GM06990 (cell line): ENCODE measurements around the gene IL33.

Source experiments
- DNase-seq: peaks from one replicate; pipeline ENCODE4 v3.0.0-alpha.2; 2011; ENCODE audit not compliant: insufficient read length; ENCODE audit errors: extremely low read depth
- H3K27me3 ChIP-seq: replicated peaks from 2 replicates; pipeline ENCODE4 v1.6.0; 2011; ENCODE audit warnings: low read length; ENCODE audit not compliant: control insufficient read depth, insufficient read depth
- H3K36me3 ChIP-seq: 2 replicates; pipeline ENCODE4 v1.5.1; 2011; ENCODE audit warnings: low read length; ENCODE audit not compliant: control insufficient read depth, insufficient read depth
- H3K4me3 ChIP-seq: replicated peaks from 2 replicates; pipeline ENCODE4 v1.5.1; 2011; ENCODE audit warnings: low read depth, mild to moderate bottlenecking, control low read depth, low read length
- TF ChIP-seq, protein P1 (sequence below): IDR thresholded peaks from 2 replicates; pipeline ENCODE4 v1.5.1; 2011; ENCODE audit warnings: low read length, control low read depth, mild to moderate bottlenecking, inconsistent platforms; ENCODE audit not compliant: insufficient read depth, poor library complexity, severe bottlenecking

The IL33 gene

DNA sequence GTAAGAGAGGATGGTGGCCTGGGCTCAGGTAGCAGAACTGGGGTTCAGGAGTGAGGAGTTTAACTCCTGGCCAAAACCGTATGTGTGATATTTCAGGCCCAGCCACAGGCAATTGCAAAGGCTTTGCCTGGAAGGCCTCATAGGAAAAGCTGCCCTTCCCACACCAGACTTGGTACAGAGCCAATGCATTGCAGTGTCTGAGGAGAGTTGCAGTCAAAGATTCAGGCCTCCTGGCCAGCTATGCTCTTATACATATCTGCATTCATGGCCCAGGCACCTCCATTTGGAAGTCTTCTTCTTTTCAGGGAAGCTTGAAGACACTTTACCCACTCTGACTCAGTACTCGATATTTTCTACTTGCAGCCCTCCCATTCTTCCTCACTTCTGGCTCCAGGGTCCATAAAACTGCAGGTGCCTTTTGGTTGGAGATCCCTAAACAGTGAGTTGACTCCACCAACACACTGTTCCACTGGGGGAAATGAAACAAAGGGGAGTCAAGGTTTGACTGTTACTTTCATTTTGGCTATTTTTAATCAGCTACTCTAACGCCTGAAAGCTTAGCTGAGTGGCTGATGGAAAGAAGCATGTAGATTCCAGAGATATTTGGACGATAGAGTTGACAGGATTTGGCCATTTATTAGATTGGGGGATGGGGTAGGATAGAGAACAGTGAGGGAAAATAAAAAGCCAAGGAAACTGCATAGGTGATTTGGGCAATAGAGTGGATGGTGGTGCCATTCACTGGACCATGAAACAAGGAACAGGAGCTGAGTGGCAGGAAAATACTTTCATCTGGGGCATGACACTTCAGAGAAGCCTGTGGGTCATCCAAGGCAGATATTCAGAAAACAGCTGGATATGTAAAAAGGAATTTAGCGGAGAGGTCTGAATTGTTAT lies 30.6 kb upstream of the IL33 start:
- DNase-seq = peak; percentile 50
- peak overlapping the region; percentile 3; the same call in 1 of the 2 replicates for H3K4me3 ChIP-seq
- H3K36me3 ChIP-seq = no peaks in the 10 kb centered on the region
- H3K27me3 ChIP-seq = no peaks in the 10 kb centered on the region
- TF ChIP-seq, protein P1, sequence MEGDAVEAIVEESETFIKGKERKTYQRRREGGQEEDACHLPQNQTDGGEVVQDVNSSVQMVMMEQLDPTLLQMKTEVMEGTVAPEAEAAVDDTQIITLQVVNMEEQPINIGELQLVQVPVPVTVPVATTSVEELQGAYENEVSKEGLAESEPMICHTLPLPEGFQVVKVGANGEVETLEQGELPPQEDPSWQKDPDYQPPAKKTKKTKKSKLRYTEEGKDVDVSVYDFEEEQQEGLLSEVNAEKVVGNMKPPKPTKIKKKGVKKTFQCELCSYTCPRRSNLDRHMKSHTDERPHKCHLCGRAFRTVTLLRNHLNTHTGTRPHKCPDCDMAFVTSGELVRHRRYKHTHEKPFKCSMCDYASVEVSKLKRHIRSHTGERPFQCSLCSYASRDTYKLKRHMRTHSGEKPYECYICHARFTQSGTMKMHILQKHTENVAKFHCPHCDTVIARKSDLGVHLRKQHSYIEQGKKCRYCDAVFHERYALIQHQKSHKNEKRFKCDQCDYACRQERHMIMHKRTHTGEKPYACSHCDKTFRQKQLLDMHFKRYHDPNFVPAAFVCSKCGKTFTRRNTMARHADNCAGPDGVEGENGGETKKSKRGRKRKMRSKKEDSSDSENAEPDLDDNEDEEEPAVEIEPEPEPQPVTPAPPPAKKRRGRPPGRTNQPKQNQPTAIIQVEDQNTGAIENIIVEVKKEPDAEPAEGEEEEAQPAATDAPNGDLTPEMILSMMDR = no peak

DNA sequence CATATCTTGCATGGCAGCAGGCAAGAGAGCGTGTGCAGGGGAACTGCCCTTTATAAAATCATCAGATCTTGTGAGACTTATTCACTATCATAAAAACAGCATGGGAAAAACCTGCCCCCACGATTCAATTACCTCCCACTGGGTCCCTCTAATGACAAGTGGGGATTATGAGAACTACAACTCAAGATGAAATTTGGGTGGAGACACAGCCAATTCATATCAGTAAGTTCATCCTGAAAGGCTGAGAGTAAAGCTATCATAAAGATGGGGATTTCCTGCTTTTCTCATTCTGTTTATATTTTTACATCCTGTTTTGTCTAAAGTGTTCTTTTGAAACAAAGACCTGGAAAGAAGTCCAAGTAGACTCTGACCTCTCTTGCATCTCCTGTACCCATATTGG lies 28.9 kb upstream of the IL33 start:
- H3K4me3 ChIP-seq = no peak overlapping the region
- H3K27me3 ChIP-seq = no peaks in the 10 kb centered on the region
- DNase-seq = no peak
- no peaks in the 10 kb centered on the region for H3K36me3 ChIP-seq
- TF ChIP-seq, protein P1 = no peak

DNA sequence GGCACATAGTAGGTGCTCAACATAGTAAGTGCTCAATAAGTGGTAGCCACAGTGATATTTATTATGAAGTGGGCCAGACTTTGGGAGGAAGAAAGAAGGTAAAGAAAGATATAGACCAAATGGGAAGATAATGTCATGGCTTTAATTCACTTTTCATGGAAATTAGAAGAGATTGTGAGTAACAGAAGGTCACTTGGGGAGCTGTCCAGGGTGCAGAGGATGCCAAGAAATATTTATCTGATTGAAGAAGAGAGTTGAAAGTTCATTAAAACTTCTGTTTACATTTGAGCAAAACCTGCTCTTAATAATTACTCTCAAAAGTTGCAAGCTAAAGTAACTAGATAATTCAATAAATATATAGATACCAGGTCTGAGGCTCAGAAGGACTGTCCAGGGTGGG lies 28.3 kb upstream of the IL33 start:
- Histone ChIP-seq H3K4me3 (no peak overlapping the region), H3K27me3 (no peaks in the 10 kb centered on the region), H3K36me3 (no peaks in the 10 kb centered on the region)
- DNase-seq = no peak
- TF ChIP-seq, protein P1 = no peak

DNA sequence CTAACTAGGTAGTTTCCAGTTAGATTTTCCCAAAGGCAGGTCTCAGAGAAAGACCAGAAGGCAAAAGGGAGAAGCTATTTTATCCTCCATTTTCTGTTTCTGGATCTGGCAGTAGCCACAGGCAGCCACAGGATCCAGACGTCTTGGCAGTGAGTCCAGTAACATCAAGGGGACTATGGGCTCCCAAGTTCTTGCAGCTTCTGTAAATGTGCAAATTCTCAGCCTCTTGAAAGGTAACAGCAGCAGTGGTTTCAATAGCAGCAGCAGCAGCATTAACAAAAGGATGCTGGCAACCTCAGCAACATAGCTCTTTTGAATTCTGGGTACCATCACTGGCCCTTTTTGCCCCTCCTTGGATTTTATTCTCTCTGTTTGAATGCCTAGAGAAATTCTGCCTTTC lies 27.1 kb upstream of the IL33 start:
- H3K27me3 ChIP-seq = no peaks in the 10 kb centered on the region
- TF ChIP-seq, protein P1 = no peak
- H3K4me3 ChIP-seq = no peak overlapping the region
- no peak for DNase-seq
- H3K36me3 ChIP-seq = no peaks in the 10 kb centered on the region

DNA sequence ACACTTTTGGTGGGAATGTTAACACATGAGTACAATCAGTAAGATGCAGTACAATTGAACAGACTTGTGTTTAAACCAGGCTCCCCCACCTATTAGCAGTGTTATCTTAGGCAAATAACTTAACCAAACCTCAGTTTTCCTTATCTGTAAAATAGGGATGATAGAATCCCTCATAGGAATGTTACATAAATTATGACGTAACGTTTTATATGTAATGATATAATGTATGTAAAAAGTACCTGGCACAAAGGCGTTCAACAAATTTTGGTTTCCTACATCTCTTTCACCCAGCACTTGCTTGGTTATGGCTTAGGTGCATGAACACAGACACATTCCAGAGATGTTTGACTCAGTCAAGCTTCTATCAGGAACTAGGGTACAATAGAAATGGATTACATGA lies 26.7 kb upstream of the IL33 start:
- Histone ChIP-seq H3K36me3 (no peaks in the 10 kb centered on the region), H3K4me3 (no peak overlapping the region), H3K27me3 (no peaks in the 10 kb centered on the region)
- TF ChIP-seq, protein P1 = no peak
- no peak for DNase-seq

DNA sequence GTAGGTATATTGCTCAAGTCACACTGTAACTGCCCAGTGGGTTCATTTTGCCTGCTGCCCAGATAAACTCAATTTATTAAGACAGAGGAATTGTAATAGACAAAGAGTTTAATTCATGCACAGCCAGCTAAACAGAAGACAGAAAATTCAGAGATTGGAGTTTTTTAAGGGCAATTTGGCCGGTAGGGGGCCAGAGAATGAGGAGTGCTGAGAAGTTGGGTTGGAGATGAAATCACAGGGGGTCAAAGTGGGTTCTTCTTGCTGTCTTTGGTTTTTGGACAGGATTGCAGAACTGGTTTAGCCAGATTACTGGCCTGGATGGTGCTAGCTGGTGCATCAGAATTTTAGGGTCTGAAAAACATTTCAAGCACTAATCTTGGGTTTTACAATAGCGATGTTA lies 20.7 kb upstream of the IL33 start:
- TF ChIP-seq, protein P1 = peak; percentile 28
- DNase-seq = no peak
- Histone ChIP-seq H3K36me3 (no peaks in the 10 kb centered on the region), H3K27me3 (no peaks in the 10 kb centered on the region), H3K4me3 (no peak overlapping the region)
